Measurements from ENCODE around the gene FHIT.

FHIT gene

DNA sequence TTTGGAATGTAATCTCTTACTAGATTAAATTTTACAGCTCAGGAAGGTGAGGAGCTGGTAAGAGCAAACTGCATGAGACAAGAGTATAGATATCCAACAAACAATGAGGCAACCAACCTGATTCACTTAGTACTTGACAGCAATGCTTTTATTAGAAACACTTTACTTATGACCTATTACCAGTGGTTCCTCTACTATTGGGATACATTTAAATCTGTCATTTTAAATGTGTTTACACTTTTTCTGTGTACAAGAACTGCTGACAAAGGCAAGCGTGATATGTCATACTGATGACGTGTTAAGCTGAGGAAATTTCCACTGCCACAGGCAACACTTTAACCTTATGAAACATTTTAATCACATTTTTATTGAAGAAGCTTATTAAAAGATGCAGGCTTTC, 1043.3 kb downstream of the FHIT start:
- TF ChIP-seq GATA1 (IDR thresholded peaks at IDR 0.05; ENCODE audit: low read depth, low read length): no peak
- no peak for TF ChIP-seq POLR2A (IDR thresholded peaks at IDR 0.05; ENCODE audit: low read length)
- no peak for DNase-seq

DNA sequence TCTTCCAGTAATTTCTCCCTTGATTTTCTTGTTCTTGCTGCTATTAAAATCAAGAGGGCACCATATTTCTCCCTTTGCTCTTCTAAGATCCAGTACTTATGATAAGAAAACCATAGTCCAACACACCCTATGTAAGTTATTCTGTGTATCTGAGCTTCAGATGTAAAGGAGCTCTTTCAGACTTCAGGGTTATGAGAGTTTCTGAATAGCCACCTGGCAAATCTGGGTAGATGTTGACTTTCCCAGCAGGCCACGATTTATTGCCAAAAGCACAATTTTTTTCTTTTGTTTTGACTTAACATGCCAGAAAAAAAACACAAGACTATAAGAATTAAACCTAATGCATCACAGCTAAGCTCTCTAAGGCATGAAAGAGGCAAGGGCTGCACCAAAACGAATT, 1045.0 kb downstream of the FHIT start:
- TF ChIP-seq GATA1 (IDR thresholded peaks at IDR 0.05; ENCODE audit: low read depth, low read length) (no peak), POLR2A (IDR thresholded peaks at IDR 0.05; ENCODE audit: low read length) (no peak)
- no peak for DNase-seq

DNA sequence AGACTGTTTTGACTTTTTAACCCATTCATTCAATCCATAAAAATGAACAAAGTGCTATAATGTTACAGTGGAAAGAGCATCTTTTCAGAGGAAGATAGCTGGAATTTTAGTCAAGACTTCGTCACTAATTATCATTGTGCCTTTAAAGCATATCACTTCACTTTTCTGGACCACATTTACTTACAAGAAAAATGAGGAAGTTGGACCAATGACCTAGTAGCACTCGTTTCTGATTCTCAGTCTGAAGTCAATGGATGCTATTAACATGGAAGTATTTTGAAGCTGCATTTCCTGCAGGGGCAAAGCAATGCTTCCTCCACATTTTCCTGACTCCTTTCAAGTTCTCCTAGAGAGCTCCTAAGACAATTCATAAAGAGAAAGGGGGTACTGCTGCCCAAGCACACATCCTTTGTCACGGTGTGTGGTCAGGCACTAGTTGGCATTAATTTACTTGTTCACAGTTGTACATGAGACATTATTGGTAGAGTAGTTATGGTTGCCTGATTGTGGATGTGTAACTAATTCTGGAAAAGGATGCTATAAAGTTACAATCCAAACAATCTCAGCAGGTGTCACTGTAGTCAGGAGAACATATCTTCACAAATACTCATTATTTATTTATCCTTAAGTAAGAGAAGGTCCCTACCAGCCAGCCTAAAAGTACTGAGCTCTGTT, 1049.1 kb downstream of the FHIT start:
- no peak for DNase-seq
- TF ChIP-seq POLR2A (IDR thresholded peaks at IDR 0.05; ENCODE audit: low read length) (no peak), GATA1 (IDR thresholded peaks at IDR 0.05; ENCODE audit: low read depth, low read length) (no peak)

DNA sequence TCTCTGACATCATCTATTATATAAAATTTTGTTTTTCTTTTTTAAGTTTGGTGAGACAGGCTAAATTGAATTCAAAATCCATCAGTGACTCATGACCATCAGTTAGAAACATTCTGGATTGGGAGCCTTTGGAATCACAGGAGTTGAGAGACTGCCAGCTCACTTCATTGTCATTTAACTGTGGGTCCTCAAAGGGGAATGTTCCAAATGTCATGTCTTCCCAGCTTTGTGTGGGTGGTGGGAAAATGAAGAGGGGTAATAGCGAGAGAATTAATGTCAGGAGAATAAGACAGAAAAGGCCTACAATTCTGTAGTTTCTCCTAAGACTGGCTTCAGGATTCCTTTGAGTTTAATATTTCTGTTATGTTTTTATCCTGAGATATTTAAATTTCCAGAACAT, 1051.9 kb downstream of the FHIT start:
- DNase-seq: no peak

DNA sequence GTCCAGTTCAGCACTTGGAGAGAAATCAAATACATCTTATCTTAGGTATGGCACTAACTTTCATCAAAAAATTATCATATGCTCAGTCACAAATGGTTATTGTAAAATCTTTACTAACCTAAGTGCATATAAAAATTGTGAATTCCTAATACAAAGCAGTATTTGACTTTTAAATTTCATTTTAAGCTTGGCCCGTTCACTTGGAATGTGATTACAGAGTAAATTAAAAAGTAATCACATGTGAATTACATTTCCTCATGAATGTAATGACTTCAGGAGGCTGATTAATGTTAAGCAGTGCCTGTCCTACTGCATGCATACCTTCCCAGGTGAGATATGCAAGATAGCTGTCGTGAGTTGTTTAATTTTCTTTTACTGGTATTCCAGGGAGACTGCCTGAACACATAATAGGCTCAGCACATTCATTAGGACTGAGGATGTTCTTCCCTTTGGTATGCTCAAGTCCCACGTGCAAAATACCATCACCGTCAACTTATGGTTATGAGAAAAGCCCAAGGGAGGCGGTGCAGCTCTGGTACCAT, 1053.0 kb downstream of the FHIT start:
- DNase-seq: no peak
- TF ChIP-seq GATA1 (IDR thresholded peaks at IDR 0.05; ENCODE audit: low read depth, low read length): no peak
- TF ChIP-seq POLR2A (IDR thresholded peaks at IDR 0.05; ENCODE audit: low read length): no peak

More for the DNA sequence above, 1051.9 kb downstream of the FHIT start:
- TF ChIP-seq GATA1 (IDR thresholded peaks at IDR 0.05; ENCODE audit: low read depth, low read length): no peak
- no peak for TF ChIP-seq POLR2A (IDR thresholded peaks at IDR 0.05; ENCODE audit: low read length)

DNA sequence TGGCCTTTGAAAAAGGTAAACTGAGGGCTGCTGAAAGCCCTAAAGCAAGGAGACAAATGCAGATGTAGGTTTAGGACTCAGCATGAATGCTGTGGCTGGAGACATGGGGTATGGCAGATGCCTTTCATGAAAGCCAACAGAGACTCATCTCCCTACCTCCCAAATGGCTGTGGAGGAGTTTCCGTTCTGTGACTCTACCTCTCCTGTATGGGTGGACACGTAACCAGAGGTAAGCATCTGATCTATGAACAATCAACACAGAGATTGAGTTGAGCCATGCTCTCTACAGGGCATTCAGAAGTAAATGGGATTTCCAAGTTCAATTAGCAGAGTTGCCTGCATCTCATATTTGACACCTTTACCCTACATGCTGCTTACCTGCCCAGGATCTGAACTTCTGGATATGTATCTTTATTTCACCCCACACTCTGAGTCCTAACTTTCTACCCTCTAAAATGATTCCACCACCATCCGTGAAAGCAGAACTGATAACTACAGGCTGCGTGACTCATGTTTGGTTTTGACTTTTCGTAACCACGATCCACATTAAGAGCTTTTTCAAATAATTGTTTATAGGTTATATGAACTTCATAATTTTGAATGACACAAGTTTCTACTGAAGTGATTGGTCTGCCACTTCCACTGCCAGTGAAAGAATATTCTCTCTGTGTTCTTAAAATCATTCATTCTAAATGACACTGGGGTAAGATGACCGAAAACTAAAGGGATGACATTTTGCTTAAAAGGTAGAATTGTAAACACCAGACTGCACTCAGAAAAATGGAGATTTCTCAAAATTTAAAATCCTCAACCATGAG, 1058.7 kb downstream of the FHIT start:
- DNase-seq: no peak
- no peak for TF ChIP-seq GATA1 (IDR thresholded peaks at IDR 0.05; ENCODE audit: low read depth, low read length)
- no peak for TF ChIP-seq POLR2A (IDR thresholded peaks at IDR 0.05; ENCODE audit: low read length)

DNA sequence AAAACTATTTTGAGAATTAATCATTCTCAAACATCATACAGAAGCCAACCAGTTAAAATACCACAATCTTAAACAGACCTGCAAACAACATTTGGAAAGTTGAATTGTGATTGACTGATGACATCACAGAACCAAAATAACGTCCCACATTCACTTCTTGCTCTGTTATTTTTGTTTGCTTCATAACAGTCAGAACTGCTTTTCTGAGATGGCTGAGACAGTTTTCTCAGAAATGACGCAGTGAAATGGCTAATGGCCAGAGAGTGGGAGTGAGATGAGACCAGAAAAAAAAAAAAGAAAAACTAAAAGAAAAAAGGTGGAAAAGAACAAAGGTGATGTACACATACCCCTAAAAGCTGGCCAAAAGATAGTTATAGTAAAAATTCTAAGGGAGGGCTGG, 1061.2 kb downstream of the FHIT start:
- TF ChIP-seq POLR2A (IDR thresholded peaks at IDR 0.05; ENCODE audit: low read length) (no peak), GATA1 (IDR thresholded peaks at IDR 0.05; ENCODE audit: low read depth, low read length) (no peak)
- no peak for DNase-seq

DNA sequence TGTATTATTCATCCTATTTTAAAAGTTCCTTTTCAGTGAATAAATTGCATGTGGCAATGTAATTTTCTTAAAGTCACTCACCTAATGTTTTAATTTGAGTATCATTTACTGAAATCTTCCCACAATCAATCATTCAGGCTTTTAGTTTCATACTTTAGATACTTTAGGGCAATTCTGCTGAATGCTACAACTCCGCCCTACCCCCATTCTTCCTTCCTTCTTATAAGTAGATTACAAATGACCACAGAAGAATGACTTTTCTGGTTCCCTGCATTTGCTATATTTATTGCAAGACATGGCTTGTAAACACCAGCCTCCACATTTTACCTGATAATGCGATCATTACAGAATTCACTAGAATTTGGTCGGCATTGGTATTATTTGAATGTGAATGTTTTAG, 1061.9 kb downstream of the FHIT start:
- TF ChIP-seq GATA1 (IDR thresholded peaks at IDR 0.05; ENCODE audit: low read depth, low read length) (no peak), POLR2A (IDR thresholded peaks at IDR 0.05; ENCODE audit: low read length) (no peak)
- DNase-seq: no peak

DNA sequence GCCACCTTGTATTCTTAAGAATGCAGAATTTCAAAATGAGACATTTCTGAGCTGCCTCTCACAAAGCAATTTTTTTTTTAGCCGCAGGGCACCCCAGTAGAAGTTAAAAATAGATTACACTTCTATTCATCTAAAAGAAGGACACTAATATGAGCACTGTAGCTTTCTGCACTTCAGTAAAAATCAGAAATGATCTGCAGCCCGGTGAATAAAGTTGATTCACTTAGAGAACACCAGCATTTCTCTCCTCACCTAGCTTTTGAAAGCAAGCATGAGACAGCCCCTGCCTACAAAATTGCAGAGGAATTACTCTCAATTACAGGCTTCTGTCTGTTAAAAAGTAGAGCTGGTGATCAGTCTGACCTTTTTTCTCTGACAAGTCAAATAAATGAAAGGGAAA, 1062.4 kb downstream of the FHIT start:
- TF ChIP-seq POLR2A (IDR thresholded peaks at IDR 0.05; ENCODE audit: low read length) (no peak), GATA1 (IDR thresholded peaks at IDR 0.05; ENCODE audit: low read depth, low read length) (no peak)
- DNase-seq: no peak

DNA sequence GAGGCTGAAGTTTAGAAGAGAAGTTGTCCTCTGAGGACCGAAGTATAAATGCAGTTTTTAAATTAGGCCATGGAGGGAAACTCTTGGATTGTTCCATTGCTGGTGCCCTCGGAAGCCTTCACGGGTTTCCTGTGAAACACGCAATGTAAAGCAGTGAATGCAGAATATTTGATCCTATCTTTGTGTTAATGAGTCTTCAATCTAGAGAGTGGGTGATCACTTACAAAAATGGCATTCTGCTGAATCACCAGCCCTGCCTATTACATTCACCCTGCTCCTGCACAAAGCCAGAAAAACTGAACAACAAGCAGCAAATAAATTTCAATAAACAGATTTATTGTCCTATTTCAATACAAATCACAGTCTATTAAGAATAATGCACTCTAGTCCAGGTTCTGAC, 1063.9 kb downstream of the FHIT start:
- DNase-seq: no peak

DNA sequence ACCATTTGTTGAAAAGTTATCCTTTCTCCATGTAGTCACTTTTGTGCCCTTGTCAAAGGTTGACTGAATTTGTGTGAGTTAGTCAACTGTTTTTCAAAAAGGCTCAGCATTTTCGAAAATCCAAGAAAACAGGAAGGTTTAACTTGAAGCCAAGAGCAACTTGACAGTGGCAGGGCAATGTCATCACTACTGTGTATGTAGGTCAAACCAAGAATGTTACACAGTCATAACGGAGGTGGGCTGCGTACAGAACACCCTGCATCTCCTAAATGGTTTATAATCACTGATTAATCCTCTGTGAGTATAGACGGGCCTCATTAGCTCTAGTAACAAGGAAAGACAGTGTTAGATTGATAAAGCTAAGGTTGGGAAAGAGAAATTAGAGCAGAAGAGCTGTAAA, 1064.9 kb downstream of the FHIT start:
- TF ChIP-seq GATA1 (IDR thresholded peaks at IDR 0.05; ENCODE audit: low read depth, low read length): no peak
- no peak for TF ChIP-seq POLR2A (IDR thresholded peaks at IDR 0.05; ENCODE audit: low read length)
- no peak for DNase-seq

More for the DNA sequence above, 1063.9 kb downstream of the FHIT start:
- TF ChIP-seq GATA1 (IDR thresholded peaks at IDR 0.05; ENCODE audit: low read depth, low read length) (no peak), POLR2A (IDR thresholded peaks at IDR 0.05; ENCODE audit: low read length) (no peak)

DNA sequence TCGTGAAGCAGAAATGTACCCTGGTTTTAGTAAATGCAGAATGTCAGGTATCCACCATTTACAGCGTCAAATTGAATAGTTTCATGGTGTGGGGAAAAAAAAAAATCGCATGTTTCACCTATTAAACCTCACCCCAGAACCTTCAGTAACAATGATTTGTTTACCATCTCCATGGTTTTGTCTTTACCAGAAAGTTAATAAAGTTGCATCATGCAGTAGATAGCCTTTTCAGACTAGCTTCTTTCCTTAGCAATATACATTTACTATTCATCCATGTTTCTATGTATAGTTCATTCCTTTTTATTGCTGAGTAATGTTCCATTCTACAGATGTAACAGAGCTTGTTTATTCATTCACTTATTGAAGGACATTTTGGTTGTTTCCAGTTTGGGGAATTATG, 1066.1 kb downstream of the FHIT start:
- TF ChIP-seq GATA1 (IDR thresholded peaks at IDR 0.05; ENCODE audit: low read depth, low read length) (no peak), POLR2A (IDR thresholded peaks at IDR 0.05; ENCODE audit: low read length) (no peak)
- DNase-seq: no peak

DNA sequence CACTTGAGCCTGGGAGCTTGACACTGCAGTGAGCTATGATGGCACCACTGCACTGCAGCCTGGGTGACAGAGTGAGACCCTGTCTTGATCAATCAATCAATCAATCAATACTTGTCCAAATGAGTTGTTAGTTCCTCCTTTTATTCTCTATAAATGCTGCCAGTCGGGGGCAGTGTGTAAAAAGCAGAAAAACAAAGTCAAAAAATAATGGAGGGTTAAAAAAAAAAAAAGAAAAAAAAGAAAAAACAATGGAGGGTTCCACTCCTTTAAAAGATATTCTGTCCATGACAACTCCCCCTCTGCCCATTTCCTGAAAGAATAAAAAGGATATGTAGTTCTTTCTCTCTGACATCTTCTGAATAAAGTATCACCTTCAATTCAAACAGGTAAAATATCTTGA, 1068.6 kb downstream of the FHIT start:
- no peak for DNase-seq

DNA sequence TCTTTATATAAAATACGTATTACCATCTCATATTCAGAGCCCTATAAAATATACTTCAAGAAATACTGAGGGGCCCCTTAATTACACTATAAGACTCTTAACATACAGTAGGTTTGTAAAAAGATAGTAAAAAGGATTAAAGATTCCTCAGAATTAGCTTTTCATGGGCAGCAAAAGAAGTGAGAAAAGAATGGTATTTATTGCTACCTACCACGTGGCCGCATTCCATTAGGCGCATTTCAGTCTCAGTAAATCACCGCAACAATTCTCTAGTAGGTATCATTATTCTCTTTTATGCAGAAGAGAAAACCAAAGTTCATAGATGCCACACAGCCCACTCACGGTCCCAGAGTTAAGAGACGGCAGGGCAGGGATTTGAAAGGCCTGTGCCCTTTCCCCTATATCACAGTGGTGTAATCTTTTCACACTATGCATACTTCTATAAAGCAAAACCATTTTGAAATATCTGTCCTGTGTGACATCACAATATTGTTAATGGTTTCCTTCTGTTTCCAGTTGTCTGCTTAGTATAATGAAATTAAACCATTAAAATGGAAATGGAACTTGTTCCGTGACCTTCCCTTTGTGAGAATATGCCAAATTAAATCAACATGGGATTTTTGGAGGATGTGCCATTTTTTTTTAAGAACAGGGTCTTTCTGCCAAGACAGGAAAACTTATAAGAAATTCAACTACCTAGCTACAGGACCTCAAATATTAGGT, 1072.2 kb downstream of the FHIT start:
- no peak for TF ChIP-seq POLR2A (IDR thresholded peaks at IDR 0.05; ENCODE audit: low read length)
- no peak for TF ChIP-seq GATA1 (IDR thresholded peaks at IDR 0.05; ENCODE audit: low read depth, low read length)
- DNase-seq: no peak

More for the DNA sequence above, 1068.6 kb downstream of the FHIT start:
- TF ChIP-seq POLR2A (IDR thresholded peaks at IDR 0.05; ENCODE audit: low read length): no peak
- TF ChIP-seq GATA1 (IDR thresholded peaks at IDR 0.05; ENCODE audit: low read depth, low read length): no peak

All from erythroblast (primary cell).